Measurements from ENCODE around the gene MBNL1.

- TF ChIP-seq CTCF (IDR thresholded peaks at IDR 0.05; ENCODE audit: borderline replicate concordance, extremely low read depth, low read length, poor library complexity, severe bottlenecking) (no peak), EZH2 (IDR thresholded peaks at IDR 0.05; ENCODE audit: borderline replicate concordance, low read depth, low read length, severe bottlenecking) (no peak)
Observed at GRCh38 chr3:152276681-152277080, 8.0 kb downstream of the MBNL1 start.

Data from DND-41 (cell line).